Neural cell (in vitro differentiated cells): ENCODE data around the gene GATB.

Source experiments
- EP300 ChIP-seq: fragments of 450-650 bp; conservative IDR thresholded peaks from 2 replicates; pipeline ENCODE4 v1.6.1; 2014; ENCODE audit warnings: antibody characterized with exemption, mild to moderate bottlenecking, moderate library complexity; ENCODE audit not compliant: poor library complexity, severe bottlenecking
- EZH2 ChIP-seq: fragments of 200-600, 300-800 bp; shearing (Covaris generic), sonication (generic); IDR thresholded peaks from 2 replicates; pipeline ENCODE4 v1.6.1; 2014; ENCODE audit warnings: antibody characterized with exemption, low read length, borderline replicate concordance, mild to moderate bottlenecking; ENCODE audit not compliant: insufficient read depth, poor library complexity, severe bottlenecking
- POLR2AphosphoS5 ChIP-seq: IDR thresholded peaks from 2 replicates; pipeline ENCODE4 v1.6.1; 2012
- RAD21 ChIP-seq: fragments of 450-650 bp; conservative IDR thresholded peaks from 2 replicates; pipeline ENCODE4 v1.6.1; 2014; ENCODE audit warnings: antibody characterized with exemption, mild to moderate bottlenecking, moderate library complexity
- SMC3 ChIP-seq: fragments of 450-650 bp; conservative IDR thresholded peaks from 2 replicates; pipeline ENCODE4 v1.6.1; 2014; ENCODE audit warnings: antibody characterized with exemption, mild to moderate bottlenecking, moderate library complexity; ENCODE audit not compliant: poor library complexity
- TAF1 ChIP-seq: IDR thresholded peaks from 2 replicates; pipeline ENCODE4 v1.6.1; 2012; ENCODE audit warnings: low read depth
- TF ChIP-seq, protein P1 (sequence below): fragments of 450-650 bp; IDR thresholded peaks from 2 replicates; pipeline ENCODE4 v1.5.1; 2014; ENCODE audit warnings: antibody characterized with exemption, mild to moderate bottlenecking, moderate library complexity; ENCODE audit not compliant: poor library complexity, severe bottlenecking
- TF ChIP-seq, protein P2 (sequence below): IDR thresholded peaks from 2 replicates; pipeline ENCODE4 v1.6.1; 2012; ENCODE audit warnings: borderline replicate concordance

DNA sequence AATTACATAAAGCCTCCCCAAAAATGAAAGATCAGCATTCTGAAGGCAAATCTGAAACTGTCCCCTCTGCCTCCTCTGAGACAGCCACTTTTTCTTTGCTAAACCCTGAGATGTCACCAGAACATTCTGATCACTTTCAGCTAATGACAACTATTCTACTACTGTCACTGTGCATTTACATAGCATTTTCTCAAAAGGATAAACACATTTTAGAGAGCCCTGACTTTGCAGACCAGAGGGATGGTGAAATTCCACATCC, 72.1 kb downstream of the GATB start:
- TF ChIP-seq, protein P1, sequence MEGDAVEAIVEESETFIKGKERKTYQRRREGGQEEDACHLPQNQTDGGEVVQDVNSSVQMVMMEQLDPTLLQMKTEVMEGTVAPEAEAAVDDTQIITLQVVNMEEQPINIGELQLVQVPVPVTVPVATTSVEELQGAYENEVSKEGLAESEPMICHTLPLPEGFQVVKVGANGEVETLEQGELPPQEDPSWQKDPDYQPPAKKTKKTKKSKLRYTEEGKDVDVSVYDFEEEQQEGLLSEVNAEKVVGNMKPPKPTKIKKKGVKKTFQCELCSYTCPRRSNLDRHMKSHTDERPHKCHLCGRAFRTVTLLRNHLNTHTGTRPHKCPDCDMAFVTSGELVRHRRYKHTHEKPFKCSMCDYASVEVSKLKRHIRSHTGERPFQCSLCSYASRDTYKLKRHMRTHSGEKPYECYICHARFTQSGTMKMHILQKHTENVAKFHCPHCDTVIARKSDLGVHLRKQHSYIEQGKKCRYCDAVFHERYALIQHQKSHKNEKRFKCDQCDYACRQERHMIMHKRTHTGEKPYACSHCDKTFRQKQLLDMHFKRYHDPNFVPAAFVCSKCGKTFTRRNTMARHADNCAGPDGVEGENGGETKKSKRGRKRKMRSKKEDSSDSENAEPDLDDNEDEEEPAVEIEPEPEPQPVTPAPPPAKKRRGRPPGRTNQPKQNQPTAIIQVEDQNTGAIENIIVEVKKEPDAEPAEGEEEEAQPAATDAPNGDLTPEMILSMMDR: no peak
- TF ChIP-seq POLR2AphosphoS5 (no peak), TAF1 (no peak), SMC3 (no peak), EZH2 (no peak), EP300 (no peak), RAD21 (no peak)
- TF ChIP-seq, protein P2, sequence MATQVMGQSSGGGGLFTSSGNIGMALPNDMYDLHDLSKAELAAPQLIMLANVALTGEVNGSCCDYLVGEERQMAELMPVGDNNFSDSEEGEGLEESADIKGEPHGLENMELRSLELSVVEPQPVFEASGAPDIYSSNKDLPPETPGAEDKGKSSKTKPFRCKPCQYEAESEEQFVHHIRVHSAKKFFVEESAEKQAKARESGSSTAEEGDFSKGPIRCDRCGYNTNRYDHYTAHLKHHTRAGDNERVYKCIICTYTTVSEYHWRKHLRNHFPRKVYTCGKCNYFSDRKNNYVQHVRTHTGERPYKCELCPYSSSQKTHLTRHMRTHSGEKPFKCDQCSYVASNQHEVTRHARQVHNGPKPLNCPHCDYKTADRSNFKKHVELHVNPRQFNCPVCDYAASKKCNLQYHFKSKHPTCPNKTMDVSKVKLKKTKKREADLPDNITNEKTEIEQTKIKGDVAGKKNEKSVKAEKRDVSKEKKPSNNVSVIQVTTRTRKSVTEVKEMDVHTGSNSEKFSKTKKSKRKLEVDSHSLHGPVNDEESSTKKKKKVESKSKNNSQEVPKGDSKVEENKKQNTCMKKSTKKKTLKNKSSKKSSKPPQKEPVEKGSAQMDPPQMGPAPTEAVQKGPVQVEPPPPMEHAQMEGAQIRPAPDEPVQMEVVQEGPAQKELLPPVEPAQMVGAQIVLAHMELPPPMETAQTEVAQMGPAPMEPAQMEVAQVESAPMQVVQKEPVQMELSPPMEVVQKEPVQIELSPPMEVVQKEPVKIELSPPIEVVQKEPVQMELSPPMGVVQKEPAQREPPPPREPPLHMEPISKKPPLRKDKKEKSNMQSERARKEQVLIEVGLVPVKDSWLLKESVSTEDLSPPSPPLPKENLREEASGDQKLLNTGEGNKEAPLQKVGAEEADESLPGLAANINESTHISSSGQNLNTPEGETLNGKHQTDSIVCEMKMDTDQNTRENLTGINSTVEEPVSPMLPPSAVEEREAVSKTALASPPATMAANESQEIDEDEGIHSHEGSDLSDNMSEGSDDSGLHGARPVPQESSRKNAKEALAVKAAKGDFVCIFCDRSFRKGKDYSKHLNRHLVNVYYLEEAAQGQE: no peak
